Thoracic aorta (tissue), 2 donors: Measurements from ENCODE around the gene MRPS33. TPM values are rescaled to one million over a fixed set of nuclear protein-coding genes. Genes with fewer than 3 reads are reported as not detected.

Source experiments
- ATAC-seq: fragments of 150-250 bp; one replicate; pipeline ENCODE4 v1.8.0; 2017; ENCODE audit warnings: low read depth; ENCODE audit not compliant: insufficient number of reproducible peaks, low FRiP score
- DNase-seq: peaks from one replicate; pipeline ENCODE4 v3.0.0-alpha.2; 2020; ENCODE audit warnings: low spot score
- H3K27ac ChIP-seq, 2 donors: fragments of 200-600 bp; sonication (generic); 1 replicate in 1 of 2; 2 replicates in 1 of 2; pipeline ENCODE4 v1.5.1; 2016; ENCODE audit warnings: mild to moderate bottlenecking in 2 of 2, moderate library complexity in 2 of 2
- H3K27me3 ChIP-seq: fragments of 200-600 bp; sonication (generic); replicated peaks from 2 replicates; pipeline ENCODE4 v1.6.0; 2016; ENCODE audit warnings: mild to moderate bottlenecking; ENCODE audit not compliant: insufficient read depth
- H3K36me3 ChIP-seq: fragments of 200-600 bp; sonication (generic); one replicate; pipeline ENCODE4 v1.5.1; 2016
- H3K4me1 ChIP-seq, 2 donors: fragments of 200-600 bp; sonication (generic); 1 replicate in 1 of 2; 2 replicates in 1 of 2; pipeline versions ENCODE4 v1.5.1 to v1.6.0; 2016; ENCODE audit warnings: low read depth in 2 of 2, mild to moderate bottlenecking in 1 of 2; ENCODE audit not compliant: control insufficient read depth in 1 of 2
- H3K4me3 ChIP-seq: fragments of 200-600 bp; sonication (generic); 2 replicates; pipeline ENCODE4 v1.5.1; 2016; ENCODE audit warnings: mild to moderate bottlenecking
- H3K9me3 ChIP-seq: fragments of 200-600 bp; sonication (generic); 2 replicates; pipeline ENCODE4 v1.5.1; 2016
- CTCF ChIP-seq: fragments of 200-600 bp; sonication (generic); IDR thresholded peaks from one replicate; pipeline ENCODE4 v1.5.1; 2019; ENCODE audit warnings: antibody characterized with exemption
- total RNA-seq, 2 donors: library from RNA; depleted of rRNA; stranded (reverse); fragments of >200 nt; gene quantifications; one replicate each; pipeline versions ENCODE4 v1.1.0 to v1.2.3, GENCODE V29; 2016

MRPS33 gene
- total RNA-seq, 2 donors from 2014 or later = 8.0 to 13.9 TPM

- Histone ChIP-seq H3K9me3 (peaks cover 1% of the 10 kb centered on the region), H3K27me3 (no peaks in the 10 kb centered on the region), H3K4me1 (peaks cover 0 to 13% of the 10 kb centered on the region in 2 donors), H3K36me3 (peaks cover 3% of the 10 kb centered on the region), H3K4me3 (no peak overlapping the region), H3K27ac (no peak overlapping the region)
- DNase-seq = no peak
- TF ChIP-seq CTCF = no peak
- no peak for ATAC-seq
These were observed 3.3 kb downstream of the MRPS33 start for GRCh38 chr7:141011443-141011842.

- H3K36me3 ChIP-seq = peaks cover 7% of the 10 kb centered on the region
- no peaks in the 10 kb centered on the region for H3K27me3 ChIP-seq
- no peaks in the 10 kb centered on the region for H3K9me3 ChIP-seq
- DNase-seq (no peak), ATAC-seq (no peak)
- no peak overlapping the region for H3K27ac ChIP-seq
- H3K4me3 ChIP-seq = no peak overlapping the region
- no peak for TF ChIP-seq CTCF
- no peaks in the 10 kb centered on the region for H3K4me1 ChIP-seq
These were observed 11.3 kb downstream of the MRPS33 start for GRCh38 chr7:141003172-141004065.

DNA sequence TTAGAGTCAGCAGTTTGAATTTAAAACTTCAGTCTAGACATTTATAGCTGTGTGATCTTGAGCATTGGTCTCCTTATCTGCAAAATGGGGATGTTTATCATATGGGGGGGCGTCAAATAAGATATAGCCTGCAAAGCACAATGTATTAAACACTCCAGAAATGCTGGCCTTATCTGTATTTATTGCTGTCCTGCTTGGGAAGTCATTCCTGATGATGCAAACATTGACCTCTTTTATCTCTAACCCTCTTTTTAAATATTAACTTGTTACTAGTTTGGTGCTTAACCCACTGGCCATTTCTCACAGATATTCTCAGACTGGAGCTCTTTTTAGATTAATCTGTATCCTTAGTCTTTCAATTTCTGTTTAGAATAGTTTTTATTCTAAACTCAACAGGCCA lies 13.2 kb downstream of the MRPS33 start:
- no peak for ATAC-seq

GRCh38 chr7:141001122-141001521 lies 13.6 kb downstream of the MRPS33 start:
- DNase-seq (no peak), ATAC-seq (no peak)
- Histone ChIP-seq H3K27me3 (no peaks in the 10 kb centered on the region), H3K27ac (no peak overlapping the region), H3K36me3 (peaks cover 1% of the 10 kb centered on the region), H3K4me1 (no peaks in the 10 kb centered on the region), H3K4me3 (no peak overlapping the region), H3K9me3 (no peaks in the 10 kb centered on the region)
- TF ChIP-seq CTCF = no peak

More for the DNA sequence above, 13.2 kb downstream of the MRPS33 start:
- H3K27ac ChIP-seq = no peak overlapping the region
- H3K9me3 ChIP-seq = no peaks in the 10 kb centered on the region
- no peak for DNase-seq
- TF ChIP-seq CTCF = no peak
- H3K27me3 ChIP-seq = no peaks in the 10 kb centered on the region
- no peak overlapping the region for H3K4me3 ChIP-seq
- H3K4me1 ChIP-seq = no peaks in the 10 kb centered on the region
- H3K36me3 ChIP-seq = peaks cover 6% of the 10 kb centered on the region

- ATAC-seq (no peak), DNase-seq (no peak)
- Histone ChIP-seq H3K27ac (no peak overlapping the region), H3K4me3 (no peak overlapping the region), H3K4me1 (no peaks in the 10 kb centered on the region), H3K9me3 (no peaks in the 10 kb centered on the region), H3K36me3 (no peaks in the 10 kb centered on the region), H3K27me3 (no peaks in the 10 kb centered on the region)
- no peak for TF ChIP-seq CTCF
These were observed 16.0 kb downstream of the MRPS33 start for GRCh38 chr7:140998715-140999114.
